ENCODE results near the gene ZMYM4.

ZMYM4 gene

GRCh38 chr1:35269989-35270289 is 1.4 kb downstream of the ZMYM4 start:
- TF ChIP-seq POLR2AphosphoS5 (IDR thresholded peaks at IDR 0.05; ENCODE audit: low read depth, low read length) (no peak), TAF1 (IDR thresholded peaks at IDR 0.05; ENCODE audit: low read depth, low read length) (no peak), SPI1 (IDR thresholded peaks at IDR 0.05; ENCODE audit: low read depth, low read length) (no peak), POU2F2 (IDR thresholded peaks at IDR 0.05; ENCODE audit: low read depth, low read length) (no peak), PAX5 (IDR thresholded peaks at IDR 0.05; ENCODE audit: insufficient read depth, low read length, severe bottlenecking) (no peak), POLR2A (IDR thresholded peaks at IDR 0.05; ENCODE audit: low read depth, low read length) (no peak)
- DNase-seq (ENCODE audit: insufficient read length, low spot score) (no peak), FAIRE-seq (no peak)

- no peak for FAIRE-seq
- no peak for DNase-seq (ENCODE audit: insufficient read length, low spot score)
- TF ChIP-seq POLR2A (IDR thresholded peaks at IDR 0.05; ENCODE audit: low read depth, low read length), result no peak
- no peak for TF ChIP-seq POU2F2 (IDR thresholded peaks at IDR 0.05; ENCODE audit: low read depth, low read length)
- TF ChIP-seq SPI1 (IDR thresholded peaks at IDR 0.05; ENCODE audit: low read depth, low read length), result no peak
- TF ChIP-seq POLR2AphosphoS5 (IDR thresholded peaks at IDR 0.05; ENCODE audit: low read depth, low read length), result no peak
- no peak for TF ChIP-seq PAX5 (IDR thresholded peaks at IDR 0.05; ENCODE audit: insufficient read depth, low read length, severe bottlenecking)
- no peak for TF ChIP-seq TAF1 (IDR thresholded peaks at IDR 0.05; ENCODE audit: low read depth, low read length)
Measured at GRCh38 chr1:35270836-35271235, 2.3 kb downstream of the ZMYM4 start.

- DNase-seq (ENCODE audit: insufficient read length, low spot score) (no peak), FAIRE-seq (no peak)
- TF ChIP-seq SPI1 (IDR thresholded peaks at IDR 0.05; ENCODE audit: low read depth, low read length) (no peak), PAX5 (IDR thresholded peaks at IDR 0.05; ENCODE audit: insufficient read depth, low read length, severe bottlenecking) (no peak), POLR2AphosphoS5 (IDR thresholded peaks at IDR 0.05; ENCODE audit: low read depth, low read length) (no peak), POLR2A (IDR thresholded peaks at IDR 0.05; ENCODE audit: low read depth, low read length) (no peak), TAF1 (IDR thresholded peaks at IDR 0.05; ENCODE audit: low read depth, low read length) (no peak), POU2F2 (IDR thresholded peaks at IDR 0.05; ENCODE audit: low read depth, low read length) (no peak)
Measured at GRCh38 chr1:35274197-35274596, 5.7 kb downstream of the ZMYM4 start.

GRCh38 chr1:35278886-35279554 is 10.5 kb downstream of the ZMYM4 start:
- DNase-seq (ENCODE audit: insufficient read length, low spot score) (no peak), FAIRE-seq (no peak)
- TF ChIP-seq POLR2AphosphoS5 (IDR thresholded peaks at IDR 0.05; ENCODE audit: low read depth, low read length) (no peak), POU2F2 (IDR thresholded peaks at IDR 0.05; ENCODE audit: low read depth, low read length) (no peak), PAX5 (IDR thresholded peaks at IDR 0.05; ENCODE audit: insufficient read depth, low read length, severe bottlenecking) (no peak), POLR2A (IDR thresholded peaks at IDR 0.05; ENCODE audit: low read depth, low read length) (no peak), SPI1 (IDR thresholded peaks at IDR 0.05; ENCODE audit: low read depth, low read length) (no peak), TAF1 (IDR thresholded peaks at IDR 0.05; ENCODE audit: low read depth, low read length) (no peak)

DNA sequence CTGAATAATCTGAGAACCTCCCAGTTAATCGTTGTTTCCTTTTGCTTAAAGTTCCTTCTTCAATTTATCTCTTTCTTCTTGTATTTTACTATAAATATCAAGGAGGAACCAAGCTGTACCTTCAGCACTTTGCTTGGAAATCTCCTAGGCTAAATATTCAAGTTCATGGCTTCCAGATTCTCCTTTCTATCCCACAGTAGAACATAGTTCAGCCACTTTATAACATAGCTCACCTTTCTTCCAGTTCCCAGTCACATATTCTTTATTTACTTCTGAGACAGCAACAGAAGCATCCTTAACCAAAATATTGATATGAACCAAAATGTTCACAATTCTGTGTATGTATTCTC is 11.0 kb downstream of the ZMYM4 start:
- FAIRE-seq, result no peak
- no peak for DNase-seq (ENCODE audit: insufficient read length, low spot score)
- TF ChIP-seq SPI1 (IDR thresholded peaks at IDR 0.05; ENCODE audit: low read depth, low read length) (no peak), POU2F2 (IDR thresholded peaks at IDR 0.05; ENCODE audit: low read depth, low read length) (no peak)

- no peak for DNase-seq (ENCODE audit: insufficient read length, low spot score)
- TF ChIP-seq POU2F2 (IDR thresholded peaks at IDR 0.05; ENCODE audit: low read depth, low read length), result no peak
- no peak for TF ChIP-seq POLR2A (IDR thresholded peaks at IDR 0.05; ENCODE audit: low read depth, low read length)
- no peak for TF ChIP-seq SPI1 (IDR thresholded peaks at IDR 0.05; ENCODE audit: low read depth, low read length)
- no peak for FAIRE-seq
Measured at GRCh38 chr1:35280006-35280405, 11.5 kb downstream of the ZMYM4 start.

GRCh38 chr1:35281565-35281964 is 13.1 kb downstream of the ZMYM4 start:
- TF ChIP-seq TAF1 (IDR thresholded peaks at IDR 0.05; ENCODE audit: low read depth, low read length), result no peak
- TF ChIP-seq SPI1 (IDR thresholded peaks at IDR 0.05; ENCODE audit: low read depth, low read length), result no peak
- no peak for TF ChIP-seq POU2F2 (IDR thresholded peaks at IDR 0.05; ENCODE audit: low read depth, low read length)
- no peak for TF ChIP-seq PAX5 (IDR thresholded peaks at IDR 0.05; ENCODE audit: insufficient read depth, low read length, severe bottlenecking)
- no peak for TF ChIP-seq POLR2A (IDR thresholded peaks at IDR 0.05; ENCODE audit: low read depth, low read length)
- no peak for TF ChIP-seq POLR2AphosphoS5 (IDR thresholded peaks at IDR 0.05; ENCODE audit: low read depth, low read length)
- DNase-seq (ENCODE audit: insufficient read length, low spot score) (no peak), FAIRE-seq (no peak)

- no peak for FAIRE-seq
- DNase-seq (ENCODE audit: insufficient read length, low spot score), result no peak
- TF ChIP-seq POLR2AphosphoS5 (IDR thresholded peaks at IDR 0.05; ENCODE audit: low read depth, low read length) (no peak), POLR2A (IDR thresholded peaks at IDR 0.05; ENCODE audit: low read depth, low read length) (no peak), PAX5 (IDR thresholded peaks at IDR 0.05; ENCODE audit: insufficient read depth, low read length, severe bottlenecking) (no peak), TAF1 (IDR thresholded peaks at IDR 0.05; ENCODE audit: low read depth, low read length) (no peak), POU2F2 (IDR thresholded peaks at IDR 0.05; ENCODE audit: low read depth, low read length) (no peak), SPI1 (IDR thresholded peaks at IDR 0.05; ENCODE audit: low read depth, low read length) (no peak)
Measured at GRCh38 chr1:35282172-35282571, 13.7 kb downstream of the ZMYM4 start.

DNA sequence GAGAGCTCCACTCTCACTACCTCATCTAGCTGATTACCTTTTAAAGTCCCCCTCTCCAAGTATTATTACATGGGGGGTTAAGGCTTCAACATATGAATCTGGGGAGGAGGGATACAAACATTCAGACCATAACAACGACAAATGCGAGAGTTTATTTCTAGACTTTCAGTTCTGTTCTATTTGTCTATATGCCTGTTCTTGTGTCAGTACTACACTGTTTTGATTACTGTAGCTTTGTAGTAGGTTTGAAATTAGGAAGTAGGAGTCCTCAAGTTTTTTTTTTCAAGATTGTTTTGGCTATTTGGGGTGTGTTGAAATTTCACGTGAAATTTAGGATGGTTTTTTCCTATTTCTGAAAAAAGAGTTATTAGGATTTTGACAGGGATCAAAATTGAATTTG is 16.3 kb downstream of the ZMYM4 start:
- TF ChIP-seq TAF1 (IDR thresholded peaks at IDR 0.05; ENCODE audit: low read depth, low read length) (no peak), POLR2A (IDR thresholded peaks at IDR 0.05; ENCODE audit: low read depth, low read length) (no peak), POU2F2 (IDR thresholded peaks at IDR 0.05; ENCODE audit: low read depth, low read length) (no peak), SPI1 (IDR thresholded peaks at IDR 0.05; ENCODE audit: low read depth, low read length) (no peak), PAX5 (IDR thresholded peaks at IDR 0.05; ENCODE audit: insufficient read depth, low read length, severe bottlenecking) (no peak), POLR2AphosphoS5 (IDR thresholded peaks at IDR 0.05; ENCODE audit: low read depth, low read length) (no peak)
- FAIRE-seq, result no peak

DNA sequence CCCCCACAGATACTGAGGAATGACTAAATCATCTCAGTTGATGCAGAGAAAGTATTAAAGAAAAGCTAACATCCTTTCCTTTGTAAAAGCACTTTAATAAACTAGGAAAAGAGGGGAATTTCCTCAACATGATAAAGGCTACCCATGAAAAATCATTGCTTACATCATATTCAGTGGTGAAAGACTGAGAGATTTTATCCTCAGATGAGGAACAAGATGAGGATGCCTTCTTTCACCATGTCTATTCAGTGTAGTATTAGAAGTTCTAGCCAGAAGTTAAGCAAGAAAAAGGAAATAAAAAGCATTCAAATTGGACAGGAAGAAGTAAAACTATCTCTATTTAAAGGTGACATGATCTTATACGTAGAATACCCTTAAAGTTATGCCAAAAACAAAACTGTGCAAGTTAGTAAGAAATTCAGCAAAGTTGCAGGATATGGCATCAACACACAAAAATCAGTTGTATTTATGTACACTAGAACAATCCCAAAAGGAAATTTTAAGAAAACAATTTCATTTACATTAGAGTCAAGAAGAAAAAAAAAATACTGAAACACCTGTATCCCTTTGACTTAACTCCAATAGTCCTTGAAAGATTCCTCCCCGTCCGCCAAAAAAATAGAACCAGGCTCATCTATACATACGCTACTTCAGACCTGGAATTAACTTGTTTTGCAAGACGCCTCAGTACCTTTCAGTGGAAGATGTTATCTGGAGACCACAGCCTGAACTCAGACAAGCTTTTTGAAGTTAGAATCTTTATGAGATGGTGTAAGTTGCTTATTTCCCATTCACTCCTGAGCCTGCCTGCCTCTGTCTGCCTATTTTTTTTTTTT is 17.5 kb downstream of the ZMYM4 start:
- no peak for FAIRE-seq
- TF ChIP-seq POLR2A (IDR thresholded peaks at IDR 0.05; ENCODE audit: low read depth, low read length) (no peak), SPI1 (IDR thresholded peaks at IDR 0.05; ENCODE audit: low read depth, low read length) (no peak), POU2F2 (IDR thresholded peaks at IDR 0.05; ENCODE audit: low read depth, low read length) (no peak)
- DNase-seq (ENCODE audit: insufficient read length, low spot score), result no peak

More for the DNA sequence above, 16.3 kb downstream of the ZMYM4 start:
- DNase-seq (ENCODE audit: insufficient read length, low spot score), result no peak

All from GM12891 (cell line).